GM23338 (cell line): ENCODE measurements around the gene TMEM87B. TPM values are rescaled to one million over a fixed set of nuclear protein-coding genes. Genes with fewer than 3 reads are reported as not detected.

Experiments used
- ATAC-seq: fragments of 200-7000 bp; cut with Tn5 transposase; 3 replicates; pipeline ENCODE4 v1.9.1; 2020
- DNase-seq: peaks from one replicate; pipeline ENCODE4 v3.0.0-alpha.2; 2015; ENCODE audit warnings: low spot score
- H2AFZ ChIP-seq: fragments of 200-600 bp; sonication (generic); 2 replicates; pipeline ENCODE4 v1.8.0; 2016; ENCODE audit warnings: antibody characterized with exemption, mild to moderate bottlenecking, moderate library complexity
- H3F3A ChIP-seq: fragments of 200-600 bp; sonication (generic); replicated peaks from 2 replicates; pipeline ENCODE4 v1.8.0; 2017; ENCODE audit warnings: antibody characterized with exemption, mixed run types, low read depth
- H3K27ac ChIP-seq: fragments of 200-600 bp; sonication (generic); 2 replicates; pipeline ENCODE4 v1.6.1; 2016; ENCODE audit warnings: low read depth
- H3K27me3 ChIP-seq: fragments of 200-600 bp; sonication (generic); 2 replicates; pipeline ENCODE4 v1.8.0; 2016; ENCODE audit warnings: mild to moderate bottlenecking, mixed run types, moderate library complexity; ENCODE audit not compliant: insufficient read depth
- H3K36me3 ChIP-seq: fragments of 200-600 bp; sonication (generic); 2 replicates; pipeline ENCODE4 v1.8.0; 2016; ENCODE audit warnings: mild to moderate bottlenecking; ENCODE audit not compliant: insufficient read depth
- H3K4me1 ChIP-seq: fragments of 200-600 bp; sonication (generic); 2 replicates; pipeline ENCODE4 v1.8.0; 2016; ENCODE audit warnings: mild to moderate bottlenecking, moderate library complexity; ENCODE audit not compliant: insufficient read depth
- H3K4me2 ChIP-seq: fragments of 200-600 bp; sonication (generic); 2 replicates; pipeline ENCODE4 v1.7.1; 2017; ENCODE audit warnings: mixed run types
- H3K4me3 ChIP-seq: fragments of 200-600 bp; sonication (generic); 2 replicates; pipeline ENCODE4 v1.6.1; 2016; ENCODE audit warnings: mixed run types
- H3K79me2 ChIP-seq: fragments of 200-600 bp; sonication (generic); replicated peaks from 2 replicates; pipeline ENCODE4 v1.8.0; 2017; ENCODE audit warnings: mild to moderate bottlenecking; ENCODE audit not compliant: insufficient read depth
- H3K9me2 ChIP-seq: fragments of 200-600 bp; sonication (generic); 2 replicates; pipeline ENCODE4 v1.8.0; 2017; ENCODE audit not compliant: insufficient read depth
- H4K20me1 ChIP-seq: fragments of 200-600 bp; sonication (generic); replicated peaks from 2 replicates; pipeline ENCODE4 v1.8.0; 2017; ENCODE audit warnings: mild to moderate bottlenecking; ENCODE audit not compliant: insufficient read depth
- H3K27ac Mint-ChIP-seq: 2 replicates; pipeline ENCODE4 v1.8.0; 2020; ENCODE audit warnings: inconsistent platforms, mild to moderate bottlenecking, moderate library complexity, mixed read lengths
- H3K27me3 Mint-ChIP-seq: 3 replicates; pipeline ENCODE4 v1.8.0; 2022; ENCODE audit warnings: low read depth, mild to moderate bottlenecking, moderate library complexity, mixed read lengths, inconsistent platforms; ENCODE audit not compliant: insufficient read depth, poor library complexity
- H3K36me3 Mint-ChIP-seq: 3 replicates; pipeline ENCODE4 v1.8.0; 2021; ENCODE audit warnings: low read depth, mild to moderate bottlenecking, inconsistent platforms, moderate library complexity, mixed read lengths
- H3K4me1 Mint-ChIP-seq: 3 replicates; pipeline ENCODE4 v1.8.0; 2020; ENCODE audit warnings: mild to moderate bottlenecking, inconsistent platforms, mixed read lengths
- H3K4me3 Mint-ChIP-seq: 3 replicates; pipeline ENCODE4 v1.8.0; 2021; ENCODE audit warnings: moderate library complexity, mild to moderate bottlenecking, inconsistent platforms, mixed read lengths
- H3K9me3 Mint-ChIP-seq: 3 replicates; pipeline ENCODE4 v1.8.0; 2020; ENCODE audit warnings: moderate library complexity, mild to moderate bottlenecking, inconsistent platforms, mixed read lengths
- CREB1 ChIP-seq: fragments of 250-450 bp; sonication (Bioruptor Pico); IDR thresholded peaks from 2 replicates; pipeline ENCODE4 v1.5.0; 2020; ENCODE audit warnings: low read depth, mild to moderate bottlenecking, moderate library complexity
- ETS1 ChIP-seq: IDR thresholded peaks from 2 replicates; pipeline ENCODE4 v1.6.1; 2016; ENCODE audit warnings: antibody characterized with exemption
- EZH2 ChIP-seq: fragments of 200-600 bp; sonication (generic); IDR thresholded peaks from one replicate; pipeline ENCODE4 v1.8.0; 2017; ENCODE audit warnings: antibody characterized with exemption, mild to moderate bottlenecking, low read depth; ENCODE audit not compliant: unreplicated experiment
- EZH2phosphoT487 ChIP-seq: fragments of 200-600 bp; sonication (generic); IDR thresholded peaks from one replicate; pipeline ENCODE4 v1.8.1; 2018; ENCODE audit warnings: antibody characterized with exemption; ENCODE audit not compliant: unreplicated experiment
- JUNB ChIP-seq: IDR thresholded peaks from one replicate; pipeline ENCODE4 v1.6.1; 2016; ENCODE audit warnings: antibody characterized with exemption; ENCODE audit not compliant: unreplicated experiment
- NANOG ChIP-seq: IDR thresholded peaks from 2 replicates; pipeline ENCODE4 v1.6.1; 2016; ENCODE audit warnings: antibody characterized with exemption, borderline replicate concordance
- POLR2AphosphoS5 ChIP-seq: IDR thresholded peaks from 2 replicates; pipeline ENCODE4 v1.6.1; 2016; ENCODE audit warnings: antibody characterized with exemption, low read depth
- REST ChIP-seq: IDR thresholded peaks from one replicate; pipeline ENCODE4 v1.6.1; 2018; ENCODE audit warnings: antibody characterized with exemption; ENCODE audit not compliant: unreplicated experiment
- STAT1 ChIP-seq: IDR thresholded peaks from one replicate; pipeline ENCODE4 v1.6.1; 2016; ENCODE audit warnings: antibody characterized with exemption; ENCODE audit not compliant: unreplicated experiment
- ZNF114 ChIP-seq: fragments of 250-450 bp; sonication (Bioruptor Pico); IDR thresholded peaks from 2 replicates; pipeline ENCODE4 v1.5.0; 2020; ENCODE audit warnings: mild to moderate bottlenecking, moderate library complexity
- ZNF331 ChIP-seq: fragments of 250-450 bp; sonication (Bioruptor Pico); IDR thresholded peaks from 2 replicates; pipeline ENCODE4 v1.5.0; 2020; ENCODE audit warnings: low read depth, mild to moderate bottlenecking, moderate library complexity
- polyA plus RNA-seq: library from polyadenylated mRNA; unstranded; fragments of >200 nt; fragmentation: Nextera tagmentation; extraction: Ambion mirVana; gene quantifications from 2 replicates; pipeline ENCODE4 v1.2.1, GENCODE V29; 2016
- total RNA-seq: library from RNA; depleted of rRNA; stranded (reverse); fragments of >200 nt; shearing (Covaris generic); gene quantifications from 2 replicates; pipeline ENCODE4 v1.2.3, GENCODE V29; 2014
- TF ChIP-seq, protein P1 (sequence below), 2 experiments: fragments of 200-600 bp in 1 of 2; sonication (generic) in 1 of 2; conservative IDR thresholded peaks; 2 replicates each; pipeline versions ENCODE4 v1.5.1 to v1.6.1; 2016 to 2017; ENCODE audit warnings: antibody characterized with exemption in 2 of 2, low read depth in 2 of 2, mild to moderate bottlenecking in 2 of 2, moderate library complexity in 1 of 2
- TF ChIP-seq, protein P2 (sequence below): fragments of 250-450 bp; sonication (Bioruptor Pico); IDR thresholded peaks from 2 replicates; pipeline ENCODE4 v1.5.0; 2020; ENCODE audit warnings: mild to moderate bottlenecking, moderate library complexity

TMEM87B gene
- total and polyA plus RNA-seq, 2 experiments from 2014 or later, result 7.0 to 15.4 TPM

DNA sequence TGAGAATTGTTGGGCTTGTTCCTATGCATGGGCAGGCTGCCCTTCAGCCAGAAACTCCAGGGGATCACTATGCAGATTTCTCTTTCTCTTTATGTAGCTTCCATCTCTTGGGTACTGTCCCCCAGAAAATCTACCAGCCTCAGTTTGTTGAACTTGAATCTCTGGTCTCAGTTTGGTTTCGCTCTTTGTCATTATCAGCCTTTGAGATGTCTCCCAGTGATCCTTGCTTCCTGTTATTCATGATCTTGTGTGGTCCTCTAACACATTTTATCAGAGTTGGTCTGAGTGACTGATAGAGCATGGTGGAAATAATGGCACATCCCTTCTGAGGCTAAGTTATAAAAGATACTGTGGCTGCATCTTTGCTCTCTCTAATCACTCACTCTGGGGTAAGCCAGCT lies 7.8 kb downstream of the TMEM87B start:
- no peak overlapping the region for H3K4me3 Mint-ChIP-seq
- no peak overlapping the region for H3K4me3 ChIP-seq
- peaks cover 21% of the 10 kb centered on the region; the same call in 2 of the 3 replicates for H3K4me1 Mint-ChIP-seq
- DNase-seq, result no peak
- H3K36me3 Mint-ChIP-seq, result peaks cover 31% of the 10 kb centered on the region
- H3K4me2 ChIP-seq, result no peak overlapping the region
- no peaks in the 10 kb centered on the region for H3K79me2 ChIP-seq
- H3K27ac ChIP-seq, result no peak overlapping the region
- H3K27me3 Mint-ChIP-seq, result peaks cover 3% of the 10 kb centered on the region
- peaks cover 9% of the 10 kb centered on the region; the same call in 1 of the 2 replicates for H3K36me3 ChIP-seq
- peak; percentile 40 for ATAC-seq
- H3F3A ChIP-seq, result no peaks in the 10 kb centered on the region
- no peak overlapping the region for H3K27ac Mint-ChIP-seq
- H4K20me1 ChIP-seq, result no peaks in the 10 kb centered on the region; the same call in 1 of the 2 replicates
- H2AFZ ChIP-seq, result no peak overlapping the region
- H3K4me1 ChIP-seq, result no peaks in the 10 kb centered on the region
- TF ChIP-seq POLR2AphosphoS5 (no peak), ZNF114 (CRISPR knock-in tag) (no peak), STAT1 (no peak), ETS1 (no peak), CREB1 (CRISPR knock-in tag) (no peak), ZNF331 (CRISPR knock-in tag) (no peak), EZH2phosphoT487 (no peak), JUNB (no peak), EZH2 (no peak), REST (no peak), NANOG (no peak)
- TF ChIP-seq, protein P1, sequence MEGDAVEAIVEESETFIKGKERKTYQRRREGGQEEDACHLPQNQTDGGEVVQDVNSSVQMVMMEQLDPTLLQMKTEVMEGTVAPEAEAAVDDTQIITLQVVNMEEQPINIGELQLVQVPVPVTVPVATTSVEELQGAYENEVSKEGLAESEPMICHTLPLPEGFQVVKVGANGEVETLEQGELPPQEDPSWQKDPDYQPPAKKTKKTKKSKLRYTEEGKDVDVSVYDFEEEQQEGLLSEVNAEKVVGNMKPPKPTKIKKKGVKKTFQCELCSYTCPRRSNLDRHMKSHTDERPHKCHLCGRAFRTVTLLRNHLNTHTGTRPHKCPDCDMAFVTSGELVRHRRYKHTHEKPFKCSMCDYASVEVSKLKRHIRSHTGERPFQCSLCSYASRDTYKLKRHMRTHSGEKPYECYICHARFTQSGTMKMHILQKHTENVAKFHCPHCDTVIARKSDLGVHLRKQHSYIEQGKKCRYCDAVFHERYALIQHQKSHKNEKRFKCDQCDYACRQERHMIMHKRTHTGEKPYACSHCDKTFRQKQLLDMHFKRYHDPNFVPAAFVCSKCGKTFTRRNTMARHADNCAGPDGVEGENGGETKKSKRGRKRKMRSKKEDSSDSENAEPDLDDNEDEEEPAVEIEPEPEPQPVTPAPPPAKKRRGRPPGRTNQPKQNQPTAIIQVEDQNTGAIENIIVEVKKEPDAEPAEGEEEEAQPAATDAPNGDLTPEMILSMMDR (conservative IDR thresholded peaks at IDR 0.05; ENCODE audit: low read depth in 2 of 2), result no peak
- TF ChIP-seq, protein P2, sequence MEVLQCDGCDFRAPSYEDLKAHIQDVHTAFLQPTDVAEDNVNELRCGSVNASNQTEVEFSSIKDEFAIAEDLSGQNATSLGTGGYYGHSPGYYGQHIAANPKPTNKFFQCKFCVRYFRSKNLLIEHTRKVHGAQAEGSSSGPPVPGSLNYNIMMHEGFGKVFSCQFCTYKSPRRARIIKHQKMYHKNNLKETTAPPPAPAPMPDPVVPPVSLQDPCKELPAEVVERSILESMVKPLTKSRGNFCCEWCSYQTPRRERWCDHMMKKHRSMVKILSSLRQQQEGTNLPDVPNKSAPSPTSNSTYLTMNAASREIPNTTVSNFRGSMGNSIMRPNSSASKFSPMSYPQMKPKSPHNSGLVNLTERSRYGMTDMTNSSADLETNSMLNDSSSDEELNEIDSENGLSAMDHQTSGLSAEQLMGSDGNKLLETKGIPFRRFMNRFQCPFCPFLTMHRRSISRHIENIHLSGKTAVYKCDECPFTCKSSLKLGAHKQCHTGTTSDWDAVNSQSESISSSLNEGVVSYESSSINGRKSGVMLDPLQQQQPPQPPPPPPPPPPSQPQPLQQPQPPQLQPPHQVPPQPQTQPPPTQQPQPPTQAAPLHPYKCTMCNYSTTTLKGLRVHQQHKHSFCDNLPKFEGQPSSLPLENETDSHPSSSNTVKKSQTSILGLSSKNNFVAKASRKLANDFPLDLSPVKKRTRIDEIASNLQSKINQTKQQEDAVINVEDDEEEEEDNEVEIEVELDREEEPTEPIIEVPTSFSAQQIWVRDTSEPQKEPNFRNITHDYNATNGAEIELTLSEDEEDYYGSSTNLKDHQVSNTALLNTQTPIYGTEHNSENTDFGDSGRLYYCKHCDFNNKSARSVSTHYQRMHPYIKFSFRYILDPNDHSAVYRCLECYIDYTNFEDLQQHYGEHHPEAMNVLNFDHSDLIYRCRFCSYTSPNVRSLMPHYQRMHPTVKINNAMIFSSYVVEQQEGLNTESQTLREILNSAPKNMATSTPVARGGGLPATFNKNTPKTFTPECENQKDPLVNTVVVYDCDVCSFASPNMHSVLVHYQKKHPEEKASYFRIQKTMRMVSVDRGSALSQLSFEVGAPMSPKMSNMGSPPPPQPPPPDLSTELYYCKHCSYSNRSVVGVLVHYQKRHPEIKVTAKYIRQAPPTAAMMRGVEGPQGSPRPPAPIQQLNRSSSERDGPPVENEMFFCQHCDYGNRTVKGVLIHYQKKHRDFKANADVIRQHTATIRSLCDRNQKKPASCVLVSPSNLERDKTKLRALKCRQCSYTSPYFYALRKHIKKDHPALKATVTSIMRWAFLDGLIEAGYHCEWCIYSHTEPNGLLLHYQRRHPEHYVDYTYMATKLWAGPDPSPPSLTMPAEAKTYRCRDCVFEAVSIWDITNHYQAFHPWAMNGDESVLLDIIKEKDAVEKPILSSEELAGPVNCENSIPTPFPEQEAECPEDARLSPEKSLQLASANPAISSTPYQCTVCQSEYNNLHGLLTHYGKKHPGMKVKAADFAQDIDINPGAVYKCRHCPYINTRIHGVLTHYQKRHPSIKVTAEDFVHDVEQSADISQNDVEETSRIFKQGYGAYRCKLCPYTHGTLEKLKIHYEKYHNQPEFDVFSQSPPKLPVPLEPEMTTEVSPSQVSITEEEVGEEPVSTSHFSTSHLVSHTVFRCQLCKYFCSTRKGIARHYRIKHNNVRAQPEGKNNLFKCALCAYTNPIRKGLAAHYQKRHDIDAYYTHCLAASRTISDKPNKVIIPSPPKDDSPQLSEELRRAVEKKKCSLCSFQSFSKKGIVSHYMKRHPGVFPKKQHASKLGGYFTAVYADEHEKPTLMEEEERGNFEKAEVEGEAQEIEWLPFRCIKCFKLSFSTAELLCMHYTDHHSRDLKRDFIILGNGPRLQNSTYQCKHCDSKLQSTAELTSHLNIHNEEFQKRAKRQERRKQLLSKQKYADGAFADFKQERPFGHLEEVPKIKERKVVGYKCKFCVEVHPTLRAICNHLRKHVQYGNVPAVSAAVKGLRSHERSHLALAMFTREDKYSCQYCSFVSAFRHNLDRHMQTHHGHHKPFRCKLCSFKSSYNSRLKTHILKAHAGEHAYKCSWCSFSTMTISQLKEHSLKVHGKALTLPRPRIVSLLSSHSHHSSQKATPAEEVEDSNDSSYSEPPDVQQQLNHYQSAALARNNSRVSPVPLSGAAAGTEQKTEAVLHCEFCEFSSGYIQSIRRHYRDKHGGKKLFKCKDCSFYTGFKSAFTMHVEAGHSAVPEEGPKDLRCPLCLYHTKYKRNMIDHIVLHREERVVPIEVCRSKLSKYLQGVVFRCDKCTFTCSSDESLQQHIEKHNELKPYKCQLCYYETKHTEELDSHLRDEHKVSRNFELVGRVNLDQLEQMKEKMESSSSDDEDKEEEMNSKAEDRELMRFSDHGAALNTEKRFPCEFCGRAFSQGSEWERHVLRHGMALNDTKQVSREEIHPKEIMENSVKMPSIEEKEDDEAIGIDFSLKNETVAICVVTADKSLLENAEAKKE (CRISPR knock-in tag), result no peak
- H3K9me2 ChIP-seq, result no peaks in the 10 kb centered on the region
- no peaks in the 10 kb centered on the region for H3K27me3 ChIP-seq
- H3K9me3 Mint-ChIP-seq, result no peaks in the 10 kb centered on the region
